ENCODE results near the gene CDKAL1. TPM values are rescaled to one million over a fixed set of nuclear protein-coding genes. Genes with fewer than 3 reads are reported as not detected.

The CDKAL1 gene
- total and polyA plus RNA-seq, 2 donors = 9.8 to 19.9 TPM

DNA sequence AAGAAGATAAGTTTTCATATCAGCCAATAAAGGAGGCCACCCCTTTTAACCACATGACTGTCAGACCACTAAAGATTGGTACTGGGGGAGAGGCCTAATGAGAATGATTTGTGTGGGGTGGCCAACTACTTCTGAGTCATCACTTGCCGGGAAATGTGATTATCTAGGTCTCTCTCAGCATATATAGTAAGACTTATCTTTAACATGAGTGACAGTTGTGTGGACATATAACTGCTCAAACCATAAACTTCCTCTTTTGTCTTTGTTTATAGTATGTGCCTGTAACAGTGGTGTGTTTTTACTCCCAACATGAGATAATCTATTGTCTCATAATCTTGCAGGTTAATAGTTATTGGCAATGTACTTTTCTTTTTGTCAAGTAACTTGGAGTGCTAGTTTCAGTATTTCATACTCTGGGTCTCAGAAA is 312.4 kb downstream of the CDKAL1 start:
- no peak for DNase-seq (ENCODE audit: low read depth in 6 of 9, low spot score in 9 of 9)
- Histone ChIP-seq H3K9me3 (ENCODE audit: control insufficient read depth in 2 of 2, insufficient read depth in 1 of 2, low read length in 1 of 2) (no peaks in the 10 kb centered on the region), H3K4me3 (ENCODE audit: low read length in 2 of 2) (no peak overlapping the region), H3K36me3 (ENCODE audit: control insufficient read depth in 2 of 2, insufficient read depth in 2 of 2, low read length in 1 of 2) (no peaks in the 10 kb centered on the region), H3K27me3 (ENCODE audit: control insufficient read depth in 2 of 2, insufficient read depth in 1 of 2, low read length in 1 of 2) (no peaks in the 10 kb centered on the region), H3K4me1 (ENCODE audit: control insufficient read depth in 2 of 2, insufficient read depth in 2 of 2, low read length in 2 of 2) (no peaks in the 10 kb centered on the region), H3K27ac (ENCODE audit: low read depth in 1 of 2, low read length in 1 of 2) (no peak overlapping the region)
- WGBS = 24% methylated on average over 1 of the region's 1 CpG

DNA sequence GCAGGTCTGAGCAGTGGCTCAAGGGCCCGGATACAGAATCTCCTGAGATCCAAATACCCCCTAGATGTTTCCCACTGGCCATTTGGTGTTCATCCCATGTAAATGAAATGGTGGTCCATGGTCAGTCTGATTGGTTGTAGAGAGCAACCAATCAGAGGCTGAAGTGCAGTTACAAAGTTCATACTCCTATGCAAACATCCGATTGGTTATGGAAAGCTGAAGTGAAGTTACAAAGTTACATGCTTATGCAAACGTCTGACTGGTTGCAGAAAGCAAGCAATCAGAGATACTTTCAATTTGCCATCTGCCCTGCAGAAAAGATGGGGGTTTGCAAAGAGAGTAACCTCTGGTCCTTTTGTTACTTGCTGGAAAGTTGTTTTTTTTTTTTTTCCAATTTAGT is 313.6 kb downstream of the CDKAL1 start:
- H3K36me3 ChIP-seq (ENCODE audit: control insufficient read depth in 2 of 2, insufficient read depth in 2 of 2, low read length in 1 of 2) = no peaks in the 10 kb centered on the region
- WGBS = 89% methylated on average over 3 of the region's 3 CpGs
- DNase-seq (ENCODE audit: low read depth in 6 of 9, low spot score in 9 of 9) = no peak
- H3K9me3 ChIP-seq (ENCODE audit: control insufficient read depth in 2 of 2, insufficient read depth in 1 of 2, low read length in 1 of 2) = no peaks in the 10 kb centered on the region
- H3K27ac ChIP-seq (ENCODE audit: low read depth in 1 of 2, low read length in 1 of 2) = no peak overlapping the region
- H3K4me3 ChIP-seq (ENCODE audit: low read length in 2 of 2) = no peak overlapping the region
- H3K4me1 ChIP-seq (ENCODE audit: control insufficient read depth in 2 of 2, insufficient read depth in 2 of 2, low read length in 2 of 2) = no peaks in the 10 kb centered on the region
- H3K27me3 ChIP-seq (ENCODE audit: control insufficient read depth in 2 of 2, insufficient read depth in 1 of 2, low read length in 1 of 2) = no peaks in the 10 kb centered on the region

DNA sequence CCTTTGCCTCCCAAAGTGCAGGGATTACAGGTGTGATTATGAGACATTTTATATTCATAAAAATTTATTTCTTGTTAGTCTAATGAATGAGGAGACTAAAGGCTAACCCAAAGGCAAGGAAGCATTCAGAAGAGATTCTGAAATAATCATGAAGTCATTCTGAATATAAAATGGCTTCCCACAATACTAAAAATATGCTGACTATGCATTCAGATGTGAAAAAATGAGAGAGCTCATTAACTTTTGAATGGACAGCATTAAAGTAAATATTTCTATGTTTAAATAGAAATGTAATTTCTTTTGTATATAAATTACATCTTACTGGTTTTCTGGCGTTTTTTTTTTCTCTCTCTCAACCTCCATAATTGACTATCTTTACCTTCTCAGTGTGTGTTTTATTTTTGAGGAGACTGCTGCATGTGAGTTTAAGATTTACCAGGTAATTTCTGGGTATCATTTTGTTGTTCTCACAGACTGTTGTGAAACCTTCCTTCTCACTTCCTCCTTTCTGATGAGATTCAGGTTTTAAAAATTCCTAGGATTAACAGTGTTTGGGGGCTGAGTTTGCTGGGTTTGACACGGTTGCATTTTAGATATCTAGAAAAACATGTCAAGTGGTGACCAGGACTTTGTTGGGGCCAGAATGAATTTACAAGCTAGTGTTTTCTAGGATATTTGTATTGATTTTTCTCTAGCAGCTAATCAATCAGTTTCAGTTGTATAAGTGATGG is 316.6 kb downstream of the CDKAL1 start:
- 92% methylated on average over 2 of the region's 2 CpGs for WGBS
- DNase-seq (ENCODE audit: low read depth in 6 of 9, low spot score in 9 of 9) = no peak

DNA sequence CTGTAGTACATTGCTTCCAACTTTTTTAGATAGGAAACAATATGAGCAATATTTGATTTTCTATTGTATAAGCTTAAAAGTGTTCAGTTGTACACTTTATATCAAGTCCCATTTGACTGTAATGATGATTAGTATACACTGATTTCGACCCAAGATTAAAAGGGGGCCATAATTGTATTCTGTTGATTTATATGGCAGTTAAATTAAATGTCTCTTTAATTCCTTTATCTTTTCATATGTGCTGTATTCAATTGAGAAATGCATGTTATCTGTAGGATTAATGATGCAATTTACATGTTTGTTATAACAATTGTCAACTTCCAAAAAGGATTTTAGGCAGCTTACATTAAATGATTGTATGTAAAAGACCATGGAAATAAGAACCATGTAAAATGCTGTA is 317.5 kb downstream of the CDKAL1 start:
- H3K27me3 ChIP-seq (ENCODE audit: control insufficient read depth in 2 of 2, insufficient read depth in 1 of 2, low read length in 1 of 2) = no peaks in the 10 kb centered on the region
- DNase-seq (ENCODE audit: low read depth in 6 of 9, low spot score in 9 of 9) = no peak
- WGBS = 96% methylated on average over 1 of the region's 1 CpG

More for the DNA sequence above, 316.6 kb downstream of the CDKAL1 start:
- Histone ChIP-seq H3K4me1 (ENCODE audit: control insufficient read depth in 2 of 2, insufficient read depth in 2 of 2, low read length in 2 of 2) (no peaks in the 10 kb centered on the region), H3K27me3 (ENCODE audit: control insufficient read depth in 2 of 2, insufficient read depth in 1 of 2, low read length in 1 of 2) (no peaks in the 10 kb centered on the region), H3K27ac (ENCODE audit: low read depth in 1 of 2, low read length in 1 of 2) (no peak overlapping the region), H3K9me3 (ENCODE audit: control insufficient read depth in 2 of 2, insufficient read depth in 1 of 2, low read length in 1 of 2) (no peaks in the 10 kb centered on the region), H3K4me3 (ENCODE audit: low read length in 2 of 2) (no peak overlapping the region), H3K36me3 (ENCODE audit: control insufficient read depth in 2 of 2, insufficient read depth in 2 of 2, low read length in 1 of 2) (no peaks in the 10 kb centered on the region)

DNA sequence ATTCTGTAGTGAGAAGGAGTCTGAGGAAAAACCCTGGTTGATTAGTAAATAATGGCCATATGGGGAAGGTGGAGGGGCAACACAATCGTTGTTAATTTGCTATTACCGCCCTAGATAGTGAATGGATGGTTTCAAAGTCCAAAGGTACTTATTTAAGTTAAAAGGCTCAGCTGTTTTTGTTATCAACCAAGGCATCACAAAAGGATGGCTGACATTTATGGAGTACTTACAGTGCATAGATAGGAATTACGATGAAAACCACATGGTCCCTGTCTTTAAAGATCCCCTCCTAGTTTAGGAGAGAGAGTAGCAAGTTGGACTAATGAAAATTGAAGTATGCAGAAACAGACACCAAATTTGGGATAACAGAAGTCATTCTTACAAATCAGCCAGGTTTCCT is 319.6 kb downstream of the CDKAL1 start:
- DNase-seq (ENCODE audit: low read depth in 6 of 9, low spot score in 9 of 9) = no peak
- H3K27ac ChIP-seq (ENCODE audit: low read depth in 1 of 2, low read length in 1 of 2) = no peak overlapping the region

More for the DNA sequence above, 317.5 kb downstream of the CDKAL1 start:
- Histone ChIP-seq H3K4me1 (ENCODE audit: control insufficient read depth in 2 of 2, insufficient read depth in 2 of 2, low read length in 2 of 2) (no peaks in the 10 kb centered on the region), H3K9me3 (ENCODE audit: control insufficient read depth in 2 of 2, insufficient read depth in 1 of 2, low read length in 1 of 2) (no peaks in the 10 kb centered on the region), H3K27ac (ENCODE audit: low read depth in 1 of 2, low read length in 1 of 2) (no peak overlapping the region), H3K4me3 (ENCODE audit: low read length in 2 of 2) (no peak overlapping the region), H3K36me3 (ENCODE audit: control insufficient read depth in 2 of 2, insufficient read depth in 2 of 2, low read length in 1 of 2) (no peaks in the 10 kb centered on the region)

DNA sequence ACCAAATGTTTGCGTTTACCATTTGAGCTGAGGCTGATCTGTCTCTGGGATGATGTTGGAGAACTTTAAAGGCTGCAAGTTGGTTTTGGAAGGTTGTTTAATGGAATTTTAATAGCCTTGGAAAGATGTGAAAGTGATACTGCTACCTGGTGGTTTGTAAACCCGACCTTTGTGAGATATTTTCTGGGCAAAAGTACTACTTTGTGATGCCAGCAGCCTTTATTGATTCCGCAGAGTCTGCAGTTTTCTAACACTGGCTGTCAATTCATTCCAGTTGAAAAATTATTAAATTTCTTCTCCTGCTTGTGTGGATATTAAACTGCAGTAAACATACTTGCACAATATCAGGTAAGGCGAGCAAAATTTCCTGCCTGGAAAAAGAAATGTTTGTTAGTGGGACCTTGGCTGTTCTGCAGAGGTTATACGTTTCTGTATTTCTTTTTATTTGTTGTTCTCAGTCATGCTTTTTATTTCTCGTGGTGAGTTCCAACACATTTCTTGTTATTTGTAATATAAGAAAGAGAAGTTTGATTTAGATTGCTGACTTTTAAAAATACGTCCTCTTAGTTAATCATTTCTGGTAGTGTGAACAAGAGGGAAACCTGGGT is 322.5 kb downstream of the CDKAL1 start:
- DNase-seq (ENCODE audit: low read depth in 6 of 9, low spot score in 9 of 9) = no peak
- Histone ChIP-seq H3K27ac (ENCODE audit: low read depth in 1 of 2, low read length in 1 of 2) (no peak overlapping the region), H3K27me3 (ENCODE audit: control insufficient read depth in 2 of 2, insufficient read depth in 1 of 2, low read length in 1 of 2) (no peaks in the 10 kb centered on the region), H3K4me3 (ENCODE audit: low read length in 2 of 2) (no peak overlapping the region), H3K36me3 (ENCODE audit: control insufficient read depth in 2 of 2, insufficient read depth in 2 of 2, low read length in 1 of 2) (no peaks in the 10 kb centered on the region), H3K4me1 (ENCODE audit: control insufficient read depth in 2 of 2, insufficient read depth in 2 of 2, low read length in 2 of 2) (no peaks in the 10 kb centered on the region), H3K9me3 (ENCODE audit: control insufficient read depth in 2 of 2, insufficient read depth in 1 of 2, low read length in 1 of 2) (no peaks in the 10 kb centered on the region)
- 97% methylated on average over 7 of the region's 7 CpGs for WGBS

More for the DNA sequence above, 319.6 kb downstream of the CDKAL1 start:
- Histone ChIP-seq H3K4me1 (ENCODE audit: control insufficient read depth in 2 of 2, insufficient read depth in 2 of 2, low read length in 2 of 2) (no peaks in the 10 kb centered on the region), H3K27me3 (ENCODE audit: control insufficient read depth in 2 of 2, insufficient read depth in 1 of 2, low read length in 1 of 2) (no peaks in the 10 kb centered on the region), H3K9me3 (ENCODE audit: control insufficient read depth in 2 of 2, insufficient read depth in 1 of 2, low read length in 1 of 2) (no peaks in the 10 kb centered on the region), H3K4me3 (ENCODE audit: low read length in 2 of 2) (no peak overlapping the region), H3K36me3 (ENCODE audit: control insufficient read depth in 2 of 2, insufficient read depth in 2 of 2, low read length in 1 of 2) (no peaks in the 10 kb centered on the region)
- 96% methylated on average over 3 of the region's 3 CpGs for WGBS

DNA sequence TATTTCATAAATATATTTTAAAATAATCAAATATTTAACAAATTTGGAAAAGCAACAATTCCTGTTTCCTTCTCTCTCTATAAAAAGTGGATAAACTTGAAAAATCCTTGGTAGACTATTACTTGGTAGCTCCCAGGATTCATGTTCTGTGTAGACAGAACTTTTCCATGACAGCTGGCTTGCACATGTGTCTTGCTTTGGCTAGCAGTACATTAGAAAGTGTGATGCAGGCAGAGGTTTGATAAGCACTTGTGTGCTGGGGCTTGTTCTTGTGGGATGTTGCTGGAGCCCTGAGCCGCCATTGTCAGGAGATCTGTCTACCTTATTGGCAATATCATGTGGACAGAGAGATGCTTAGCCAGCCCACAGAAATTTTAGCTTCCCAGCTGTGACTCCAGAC is 327.2 kb downstream of the CDKAL1 start:
- 96% methylated on average over 1 of the region's 1 CpG for WGBS
- H3K4me3 ChIP-seq (ENCODE audit: low read length in 2 of 2) = no peak overlapping the region
- H3K27ac ChIP-seq (ENCODE audit: low read depth in 1 of 2, low read length in 1 of 2) = no peak overlapping the region
- no peaks in the 10 kb centered on the region for H3K27me3 ChIP-seq (ENCODE audit: control insufficient read depth in 2 of 2, insufficient read depth in 1 of 2, low read length in 1 of 2)
- no peaks in the 10 kb centered on the region for H3K9me3 ChIP-seq (ENCODE audit: control insufficient read depth in 2 of 2, insufficient read depth in 1 of 2, low read length in 1 of 2)
- H3K36me3 ChIP-seq (ENCODE audit: control insufficient read depth in 2 of 2, insufficient read depth in 2 of 2, low read length in 1 of 2) = no peaks in the 10 kb centered on the region
- no peaks in the 10 kb centered on the region for H3K4me1 ChIP-seq (ENCODE audit: control insufficient read depth in 2 of 2, insufficient read depth in 2 of 2, low read length in 2 of 2)
- no peak for DNase-seq (ENCODE audit: low read depth in 6 of 9, low spot score in 9 of 9)

DNA sequence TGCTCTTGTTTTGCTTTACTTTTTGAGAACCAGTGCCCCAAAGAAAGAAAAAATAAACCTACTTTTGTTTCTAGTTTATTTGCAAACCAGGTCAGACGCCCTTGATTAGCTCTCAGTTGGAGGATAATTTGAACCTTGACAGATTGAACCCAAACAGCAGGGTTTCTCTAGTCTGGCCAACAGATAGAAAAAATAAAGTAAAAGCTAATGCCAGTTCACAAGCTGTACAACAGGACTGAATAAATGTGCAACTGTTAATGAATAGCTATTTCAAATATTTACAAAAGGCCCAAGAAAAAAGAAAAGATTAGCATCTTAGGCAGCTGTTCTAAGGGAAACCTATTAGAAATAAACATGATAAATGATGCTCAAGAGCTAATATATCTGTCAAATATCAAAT is 331.8 kb downstream of the CDKAL1 start:
- no peaks in the 10 kb centered on the region for H3K36me3 ChIP-seq (ENCODE audit: control insufficient read depth in 2 of 2, insufficient read depth in 2 of 2, low read length in 1 of 2)
- 93% methylated on average over 1 of the region's 1 CpG for WGBS
- H3K27ac ChIP-seq (ENCODE audit: low read depth in 1 of 2, low read length in 1 of 2) = no peak overlapping the region
- DNase-seq (ENCODE audit: low read depth in 6 of 9, low spot score in 9 of 9) = no peak
- no peaks in the 10 kb centered on the region for H3K9me3 ChIP-seq (ENCODE audit: control insufficient read depth in 2 of 2, insufficient read depth in 1 of 2, low read length in 1 of 2)
- H3K27me3 ChIP-seq (ENCODE audit: control insufficient read depth in 2 of 2, insufficient read depth in 1 of 2, low read length in 1 of 2) = no peaks in the 10 kb centered on the region
- H3K4me1 ChIP-seq (ENCODE audit: control insufficient read depth in 2 of 2, insufficient read depth in 2 of 2, low read length in 2 of 2) = no peaks in the 10 kb centered on the region
- H3K4me3 ChIP-seq (ENCODE audit: low read length in 2 of 2) = no peak overlapping the region

DNA sequence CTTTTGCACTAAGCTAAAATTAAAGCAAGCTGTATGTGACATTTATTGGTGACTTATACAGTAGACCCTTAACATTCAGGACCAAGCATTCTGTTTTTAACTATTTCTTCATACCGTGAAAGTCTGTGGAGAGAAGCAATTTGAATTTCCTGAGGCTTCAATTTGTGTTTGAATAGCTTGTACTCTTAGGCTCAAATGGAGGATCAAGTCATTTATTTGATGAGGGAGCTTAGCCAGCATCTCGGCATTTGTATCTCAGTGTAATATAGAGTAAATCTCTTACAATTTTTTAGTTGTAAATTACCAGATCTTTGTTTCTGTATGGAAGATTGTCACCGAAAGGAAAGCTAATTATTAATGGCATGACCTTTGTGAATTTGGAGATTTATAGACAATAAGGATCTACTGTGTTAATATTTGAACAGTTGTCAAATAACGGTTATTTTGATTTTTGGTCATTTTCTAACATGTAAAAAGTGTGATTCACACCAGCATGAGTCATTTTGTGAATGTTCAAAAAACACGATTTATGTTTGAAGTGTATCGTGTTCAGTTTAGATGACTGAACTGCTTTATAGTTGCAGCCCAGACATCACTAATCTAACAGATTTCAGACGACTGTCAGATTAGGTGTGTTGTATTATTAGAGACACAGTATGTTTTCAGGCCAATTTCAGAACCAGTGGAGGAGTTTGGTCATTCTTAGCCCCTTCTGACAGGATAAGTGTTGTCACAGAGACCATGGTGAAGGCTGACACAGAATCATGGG is 332.9 kb downstream of the CDKAL1 start:
- no peaks in the 10 kb centered on the region for H3K9me3 ChIP-seq (ENCODE audit: control insufficient read depth in 2 of 2, insufficient read depth in 1 of 2, low read length in 1 of 2)
- no peak for DNase-seq (ENCODE audit: low read depth in 6 of 9, low spot score in 9 of 9)
- no peaks in the 10 kb centered on the region for H3K36me3 ChIP-seq (ENCODE audit: control insufficient read depth in 2 of 2, insufficient read depth in 2 of 2, low read length in 1 of 2)
- H3K27ac ChIP-seq (ENCODE audit: low read depth in 1 of 2, low read length in 1 of 2) = no peak overlapping the region
- no peak overlapping the region for H3K4me3 ChIP-seq (ENCODE audit: low read length in 2 of 2)
- H3K4me1 ChIP-seq (ENCODE audit: control insufficient read depth in 2 of 2, insufficient read depth in 2 of 2, low read length in 2 of 2) = no peaks in the 10 kb centered on the region
- no peaks in the 10 kb centered on the region for H3K27me3 ChIP-seq (ENCODE audit: control insufficient read depth in 2 of 2, insufficient read depth in 1 of 2, low read length in 1 of 2)
- 95% methylated on average over 7 of the region's 7 CpGs for WGBS

Data from thymus (tissue), 11 donors.